ENCODE data around the gene PPDPF.

GRCh38 chr20:63533871-63534393 is 13.4 kb downstream of the PPDPF start:
- TF ChIP-seq POLR2AphosphoS5 (IDR thresholded peaks at IDR 0.05; ENCODE audit: low read depth, low read length), result no peak
- TF ChIP-seq, protein P1, sequence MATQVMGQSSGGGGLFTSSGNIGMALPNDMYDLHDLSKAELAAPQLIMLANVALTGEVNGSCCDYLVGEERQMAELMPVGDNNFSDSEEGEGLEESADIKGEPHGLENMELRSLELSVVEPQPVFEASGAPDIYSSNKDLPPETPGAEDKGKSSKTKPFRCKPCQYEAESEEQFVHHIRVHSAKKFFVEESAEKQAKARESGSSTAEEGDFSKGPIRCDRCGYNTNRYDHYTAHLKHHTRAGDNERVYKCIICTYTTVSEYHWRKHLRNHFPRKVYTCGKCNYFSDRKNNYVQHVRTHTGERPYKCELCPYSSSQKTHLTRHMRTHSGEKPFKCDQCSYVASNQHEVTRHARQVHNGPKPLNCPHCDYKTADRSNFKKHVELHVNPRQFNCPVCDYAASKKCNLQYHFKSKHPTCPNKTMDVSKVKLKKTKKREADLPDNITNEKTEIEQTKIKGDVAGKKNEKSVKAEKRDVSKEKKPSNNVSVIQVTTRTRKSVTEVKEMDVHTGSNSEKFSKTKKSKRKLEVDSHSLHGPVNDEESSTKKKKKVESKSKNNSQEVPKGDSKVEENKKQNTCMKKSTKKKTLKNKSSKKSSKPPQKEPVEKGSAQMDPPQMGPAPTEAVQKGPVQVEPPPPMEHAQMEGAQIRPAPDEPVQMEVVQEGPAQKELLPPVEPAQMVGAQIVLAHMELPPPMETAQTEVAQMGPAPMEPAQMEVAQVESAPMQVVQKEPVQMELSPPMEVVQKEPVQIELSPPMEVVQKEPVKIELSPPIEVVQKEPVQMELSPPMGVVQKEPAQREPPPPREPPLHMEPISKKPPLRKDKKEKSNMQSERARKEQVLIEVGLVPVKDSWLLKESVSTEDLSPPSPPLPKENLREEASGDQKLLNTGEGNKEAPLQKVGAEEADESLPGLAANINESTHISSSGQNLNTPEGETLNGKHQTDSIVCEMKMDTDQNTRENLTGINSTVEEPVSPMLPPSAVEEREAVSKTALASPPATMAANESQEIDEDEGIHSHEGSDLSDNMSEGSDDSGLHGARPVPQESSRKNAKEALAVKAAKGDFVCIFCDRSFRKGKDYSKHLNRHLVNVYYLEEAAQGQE (IDR thresholded peaks at IDR 0.05; ENCODE audit: insufficient read depth in 1 of 2, low read depth in 2 of 2, low read length in 2 of 2), result no peak
